Hepatocyte (in vitro differentiated cells): Measurements from ENCODE around the gene KXD1. TPM values are rescaled to one million over a fixed set of nuclear protein-coding genes. Genes with fewer than 3 reads are reported as not detected.

Experiments
- DNase-seq: peaks from one replicate; pipeline ENCODE4 v3.0.0-alpha.2; 2016; ENCODE audit warnings: low spot score
- H2AFZ ChIP-seq: fragments of 200-600 bp; sonication (generic); 2 replicates; pipeline ENCODE4 v1.6.0; 2016; ENCODE audit warnings: antibody characterized with exemption, mild to moderate bottlenecking
- H3K27ac ChIP-seq: fragments of 200-600 bp; sonication (generic); 2 replicates; pipeline ENCODE4 v1.5.1; 2016; ENCODE audit warnings: mild to moderate bottlenecking
- H3K27me3 ChIP-seq: fragments of 200-600 bp; sonication (generic); 2 replicates; pipeline ENCODE4 v1.6.1; 2016
- H3K36me3 ChIP-seq: fragments of 200-600 bp; sonication (generic); replicated peaks from 2 replicates; pipeline ENCODE4 v1.5.1; 2016; ENCODE audit warnings: low read depth; ENCODE audit not compliant: insufficient read depth
- H3K4me1 ChIP-seq: fragments of 200-600 bp; sonication (generic); 2 replicates; pipeline ENCODE4 v1.5.1; 2016; ENCODE audit warnings: mild to moderate bottlenecking, moderate library complexity; ENCODE audit not compliant: insufficient read depth
- H3K4me2 ChIP-seq: fragments of 200-600 bp; sonication (generic); 2 replicates; pipeline ENCODE4 v1.6.0; 2016
- H3K4me3 ChIP-seq: fragments of 200-600 bp; sonication (generic); 2 replicates; pipeline ENCODE4 v1.5.1; 2016; ENCODE audit warnings: mild to moderate bottlenecking
- H3K79me2 ChIP-seq: fragments of 200-600 bp; sonication (generic); 2 replicates; pipeline ENCODE4 v1.6.0; 2017; ENCODE audit warnings: mild to moderate bottlenecking
- H3K9me2 ChIP-seq: fragments of 200-600 bp; sonication (generic); replicated peaks from 2 replicates; pipeline ENCODE4 v1.6.0; 2017; ENCODE audit warnings: mild to moderate bottlenecking; ENCODE audit not compliant: insufficient read depth
- H3K9me3 ChIP-seq: fragments of 200-600 bp; sonication (generic); 2 replicates; pipeline ENCODE4 v1.5.1; 2016; ENCODE audit warnings: low read depth, mild to moderate bottlenecking
- H4K20me1 ChIP-seq: fragments of 200-600 bp; sonication (generic); 2 replicates; pipeline ENCODE4 v1.6.0; 2016; ENCODE audit warnings: mild to moderate bottlenecking; ENCODE audit not compliant: insufficient read depth, poor library complexity, severe bottlenecking
- CTCF ChIP-seq: fragments of 200-600 bp; sonication (generic); IDR thresholded peaks from 2 replicates; pipeline ENCODE4 v1.5.1; 2016; ENCODE audit warnings: antibody characterized with exemption, mild to moderate bottlenecking; ENCODE audit not compliant: poor library complexity
- EZH2 ChIP-seq: fragments of 200-600 bp; sonication (generic); IDR thresholded peaks from 2 replicates; pipeline ENCODE4 v1.6.1; 2016; ENCODE audit warnings: antibody characterized with exemption, mild to moderate bottlenecking, borderline replicate concordance
- EZH2phosphoT487 ChIP-seq: fragments of 200-600 bp; sonication (generic); IDR thresholded peaks from one replicate; pipeline ENCODE4 v1.6.1; 2018; ENCODE audit warnings: antibody characterized with exemption, mild to moderate bottlenecking, low read depth, moderate library complexity; ENCODE audit not compliant: unreplicated experiment, severe bottlenecking
- WGBS: methylation state at CpG from one replicate; pipeline ENCODE4 v1.1.6; 2016; ENCODE audit warnings: low lambda C conversion rate; ENCODE audit errors: missing lambda C conversion rate; 5-methylcytosine and 5-hydroxymethylcytosine counted together
- polyA plus RNA-seq: library from polyadenylated mRNA; unstranded; fragments of >200 nt; fragmentation: Nextera tagmentation; extraction: Ambion mirVana; gene quantifications from 2 replicates; pipeline ENCODE4 v1.2.1, GENCODE V29; 2016
- total RNA-seq: library from RNA; depleted of rRNA; stranded (reverse); fragments of >200 nt; gene quantifications from 2 replicates; pipeline ENCODE4 v1.2.3, GENCODE V29; 2014

Gene KXD1
- total and polyA plus RNA-seq, 2 experiments from 2014 or later, result 76.3 to 89.2 TPM

- no peaks in the 10 kb centered on the region for H3K9me2 ChIP-seq
- no peak for DNase-seq
- no peak overlapping the region for H2AFZ ChIP-seq
- no peaks in the 10 kb centered on the region for H3K36me3 ChIP-seq
- no peak overlapping the region for H3K4me3 ChIP-seq
- H3K4me2 ChIP-seq, result peak overlapping the region; percentile 97
- no peaks in the 10 kb centered on the region for H4K20me1 ChIP-seq
- H3K27ac ChIP-seq, result no peak overlapping the region
- H3K9me3 ChIP-seq, result no peaks in the 10 kb centered on the region
- peaks cover 4% of the 10 kb centered on the region for H3K79me2 ChIP-seq
- 37% methylated on average over 23 of the region's 25 CpGs for WGBS
- peaks cover 25% of the 10 kb centered on the region for H3K4me1 ChIP-seq
- TF ChIP-seq EZH2phosphoT487 (no peak), CTCF (no peak), EZH2 (no peak)
- H3K27me3 ChIP-seq, result peaks cover 17% of the 10 kb centered on the region
Measured at GRCh38 chr19:18593367-18594095, 35.9 kb downstream of the KXD1 start.

GRCh38 chr19:18594096-18594823 is 36.6 kb downstream of the KXD1 start:
- H2AFZ ChIP-seq, result peak overlapping the region; percentile 69
- H3K4me1 ChIP-seq, result peaks cover 24% of the 10 kb centered on the region
- WGBS, result 2% methylated on average over 39 of the region's 54 CpGs
- peak overlapping the region; percentile 97 for H3K4me2 ChIP-seq
- peaks cover 21% of the 10 kb centered on the region for H3K27me3 ChIP-seq
- H3K27ac ChIP-seq, result no peak overlapping the region
- no peak for TF ChIP-seq EZH2phosphoT487
- TF ChIP-seq EZH2, result no peak
- peak; percentile 86 for TF ChIP-seq CTCF
- peaks cover 4% of the 10 kb centered on the region for H3K79me2 ChIP-seq
- no peaks in the 10 kb centered on the region for H4K20me1 ChIP-seq
- peak overlapping the region; percentile 27 for H3K4me3 ChIP-seq
- peak; percentile 95 for DNase-seq
- H3K9me2 ChIP-seq, result no peaks in the 10 kb centered on the region
- H3K9me3 ChIP-seq, result no peaks in the 10 kb centered on the region
- no peaks in the 10 kb centered on the region for H3K36me3 ChIP-seq

GRCh38 chr19:18594824-18595373 is 37.2 kb downstream of the KXD1 start:
- peak overlapping the region; percentile 69 for H2AFZ ChIP-seq
- H3K27ac ChIP-seq, result no peak overlapping the region
- peaks cover 21% of the 10 kb centered on the region for H3K27me3 ChIP-seq
- WGBS, result 19% methylated on average over 6 of the region's 26 CpGs
- H4K20me1 ChIP-seq, result no peaks in the 10 kb centered on the region
- peaks cover 4% of the 10 kb centered on the region for H3K79me2 ChIP-seq
- no peak for DNase-seq
- no peaks in the 10 kb centered on the region for H3K9me2 ChIP-seq
- H3K4me2 ChIP-seq, result peak overlapping the region; percentile 97
- no peak for TF ChIP-seq EZH2phosphoT487
- TF ChIP-seq EZH2, result no peak
- TF ChIP-seq CTCF, result no peak
- H3K4me1 ChIP-seq, result peaks cover 17% of the 10 kb centered on the region
- H3K36me3 ChIP-seq, result no peaks in the 10 kb centered on the region
- H3K4me3 ChIP-seq, result peak overlapping the region; percentile 27
- H3K9me3 ChIP-seq, result no peaks in the 10 kb centered on the region
